Activated T-cell treated with anti-CD3 and anti-CD28 coated beads, Interleukin-2, amount 50 U/mL, for 1 hour (primary cell): ENCODE results near the gene CDC23.
A peak's percentile ranks its signal among the peaks of the same experiment; 100 is the strongest.
"Not testable (repeated sequence)": the region's sequence is repeated elsewhere in the genome, so short reads cannot be mapped to it uniquely, and the experiment has no call there.

Source experiments
- DNase-seq: peaks from one replicate; pipeline ENCODE4 v3.0.0-alpha.2; 2020

CDC23 gene, protein sequence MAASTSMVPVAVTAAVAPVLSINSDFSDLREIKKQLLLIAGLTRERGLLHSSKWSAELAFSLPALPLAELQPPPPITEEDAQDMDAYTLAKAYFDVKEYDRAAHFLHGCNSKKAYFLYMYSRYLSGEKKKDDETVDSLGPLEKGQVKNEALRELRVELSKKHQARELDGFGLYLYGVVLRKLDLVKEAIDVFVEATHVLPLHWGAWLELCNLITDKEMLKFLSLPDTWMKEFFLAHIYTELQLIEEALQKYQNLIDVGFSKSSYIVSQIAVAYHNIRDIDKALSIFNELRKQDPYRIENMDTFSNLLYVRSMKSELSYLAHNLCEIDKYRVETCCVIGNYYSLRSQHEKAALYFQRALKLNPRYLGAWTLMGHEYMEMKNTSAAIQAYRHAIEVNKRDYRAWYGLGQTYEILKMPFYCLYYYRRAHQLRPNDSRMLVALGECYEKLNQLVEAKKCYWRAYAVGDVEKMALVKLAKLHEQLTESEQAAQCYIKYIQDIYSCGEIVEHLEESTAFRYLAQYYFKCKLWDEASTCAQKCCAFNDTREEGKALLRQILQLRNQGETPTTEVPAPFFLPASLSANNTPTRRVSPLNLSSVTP

DNA sequence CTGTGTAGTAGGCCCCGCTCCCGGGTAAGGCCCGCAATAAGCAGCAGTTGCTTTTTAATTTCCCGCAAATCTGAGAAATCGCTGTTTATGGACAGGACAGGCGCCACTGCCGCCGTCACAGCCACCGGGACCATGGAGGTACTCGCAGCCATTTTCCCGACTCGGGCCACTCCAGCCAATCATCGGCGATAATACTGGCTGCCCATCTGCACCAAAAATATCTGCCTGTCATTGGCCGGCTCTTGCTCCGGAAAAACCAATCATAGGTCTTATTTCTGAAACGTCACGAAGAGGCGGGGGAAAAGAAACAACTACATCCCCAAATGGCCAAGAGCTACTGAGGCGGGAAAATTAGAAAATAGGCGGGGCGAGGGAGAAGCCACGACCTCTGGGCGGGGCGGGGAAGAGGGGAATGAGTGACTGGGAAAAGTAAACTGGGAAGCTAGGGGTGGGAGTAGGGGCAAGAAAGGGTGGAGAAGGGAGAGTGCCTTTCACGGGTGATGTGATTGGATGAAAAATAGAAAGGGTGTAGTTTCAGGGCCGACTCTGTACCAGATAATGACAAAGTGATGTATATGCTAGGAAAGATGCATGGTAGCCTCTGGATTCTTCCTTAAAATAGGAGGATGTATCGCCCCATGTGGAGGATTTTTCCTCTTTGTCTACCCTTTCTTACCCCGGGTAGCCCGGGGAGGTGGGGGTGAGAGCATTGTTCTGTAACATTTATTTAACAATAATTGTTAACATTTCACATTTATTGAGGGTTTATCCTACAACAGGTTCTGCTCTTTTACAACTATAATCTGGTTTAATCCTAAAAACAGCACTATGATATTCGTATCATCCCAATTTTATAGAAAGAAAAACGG, at the start of gene CDC23:
TSS of gene CDC23 (minus strand) at position 163 of the 869 bp plus-strand sequence. CDS start at position 152, 11 bp downstream.
- DNase-seq, result peak; percentile 82

DNA sequence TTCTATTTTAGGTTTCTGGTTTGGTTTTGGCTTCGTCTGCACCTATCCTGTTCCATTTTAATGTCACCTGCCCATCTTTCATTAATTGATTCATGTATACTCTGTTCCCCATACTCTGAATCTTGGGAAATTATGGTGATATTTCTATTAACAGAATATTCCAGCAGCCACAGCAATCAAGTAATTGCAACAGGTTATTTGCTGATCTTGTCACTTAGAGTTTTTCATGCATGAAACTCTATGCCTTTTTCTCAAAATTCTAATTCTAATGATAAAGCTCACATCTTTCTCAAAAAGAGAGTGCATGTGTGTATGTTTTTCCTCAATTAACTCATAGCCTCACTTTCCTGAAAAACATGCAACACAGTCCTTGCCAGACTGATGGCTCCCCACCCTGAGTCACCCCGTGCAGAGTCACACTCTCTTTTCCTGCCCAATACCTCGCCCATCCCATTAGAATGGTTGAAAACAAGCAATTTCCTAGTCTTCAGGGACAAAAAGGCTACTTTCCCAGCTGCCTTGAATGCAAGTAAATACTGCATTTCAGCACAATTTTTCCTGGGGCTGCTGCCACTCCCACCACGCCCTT, 45.7 kb upstream of the CDC23 start:
- DNase-seq, result no peak

DNA sequence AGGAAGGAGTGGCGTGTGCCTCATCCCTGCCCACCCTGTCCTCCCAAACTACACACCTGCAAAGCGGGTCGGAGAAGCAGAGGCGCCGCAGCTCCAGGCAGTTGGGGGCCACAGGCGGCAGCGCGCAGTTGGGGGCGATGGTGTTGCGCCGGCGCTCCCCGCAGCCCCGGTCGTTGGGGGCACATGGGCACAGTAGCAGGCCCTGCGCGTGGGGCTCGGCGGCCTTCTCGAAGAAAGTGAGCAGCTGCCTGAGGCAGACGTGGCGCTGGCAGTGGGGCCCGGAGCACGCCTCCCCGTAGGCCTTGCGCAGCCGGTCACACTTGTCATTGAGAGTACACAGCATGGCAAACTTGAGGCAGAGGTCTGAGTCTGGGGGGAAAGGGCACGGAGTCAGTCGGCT, 44.5 kb upstream of the CDC23 start:
- no peak for DNase-seq

DNA sequence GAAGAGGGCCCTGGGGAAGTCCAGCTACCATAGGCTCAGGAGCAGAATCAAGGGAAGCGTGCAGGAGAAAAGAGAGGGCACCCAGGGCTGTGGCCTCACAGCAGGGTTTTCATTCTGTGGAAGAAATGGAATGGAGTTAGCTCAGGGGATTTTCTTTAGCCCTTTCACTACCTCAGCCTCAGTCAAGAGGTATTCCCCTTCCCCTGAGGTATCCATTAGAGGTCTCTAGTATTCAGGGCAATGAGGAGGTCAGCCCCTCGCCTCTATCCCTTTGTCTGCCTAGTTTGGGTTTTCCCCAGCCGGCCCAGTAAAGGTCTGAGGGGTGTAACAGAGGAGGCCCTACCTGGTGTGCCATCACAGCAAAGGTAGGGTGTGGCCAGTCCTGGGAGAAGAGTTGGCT, 39.8 kb upstream of the CDC23 start:
- DNase-seq, result no peak

DNA sequence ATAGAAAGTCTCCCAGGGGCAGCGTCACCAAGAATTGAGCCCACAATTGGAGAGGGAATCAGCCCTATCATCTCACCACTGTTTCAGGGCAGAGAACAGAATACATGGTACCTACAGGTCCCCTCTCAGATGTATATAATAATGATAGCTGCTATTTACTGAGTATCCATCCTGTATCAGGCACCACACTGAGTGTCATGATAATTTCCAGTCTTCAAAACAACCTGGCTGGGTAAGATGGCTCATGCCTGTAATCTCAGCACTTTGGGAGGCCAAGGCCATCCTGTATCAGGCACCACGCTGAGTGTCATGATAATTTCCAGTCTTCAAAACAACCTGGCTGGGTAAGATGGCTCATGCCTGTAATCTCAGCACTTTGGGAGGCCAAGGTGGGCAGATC, 34.7 kb upstream of the CDC23 start:
- not testable (repeated sequence) for DNase-seq

DNA sequence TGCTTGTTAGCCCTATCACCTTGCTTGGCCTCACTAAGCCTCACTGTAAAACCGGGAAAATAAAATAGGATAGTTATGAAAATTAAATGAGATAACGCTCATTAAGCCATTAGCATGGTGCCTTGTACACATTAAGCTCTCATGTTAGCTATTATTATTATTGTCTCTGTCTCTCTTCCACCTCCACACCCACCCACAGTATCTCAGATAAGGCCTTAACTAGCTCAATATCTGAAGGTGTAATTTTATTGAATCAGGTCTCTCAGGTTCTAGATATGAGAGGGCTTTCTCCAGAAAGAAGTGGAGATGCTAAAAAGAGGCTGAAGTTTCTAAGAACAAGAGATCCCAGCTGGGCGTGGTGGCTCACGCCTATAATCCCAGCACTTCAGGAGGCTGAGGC, 33.7 kb upstream of the CDC23 start:
- no peak for DNase-seq

- DNase-seq, result no peak
Observed at GRCh38 chr5:138246334-138246733, 33.2 kb upstream of the CDC23 start.

DNA sequence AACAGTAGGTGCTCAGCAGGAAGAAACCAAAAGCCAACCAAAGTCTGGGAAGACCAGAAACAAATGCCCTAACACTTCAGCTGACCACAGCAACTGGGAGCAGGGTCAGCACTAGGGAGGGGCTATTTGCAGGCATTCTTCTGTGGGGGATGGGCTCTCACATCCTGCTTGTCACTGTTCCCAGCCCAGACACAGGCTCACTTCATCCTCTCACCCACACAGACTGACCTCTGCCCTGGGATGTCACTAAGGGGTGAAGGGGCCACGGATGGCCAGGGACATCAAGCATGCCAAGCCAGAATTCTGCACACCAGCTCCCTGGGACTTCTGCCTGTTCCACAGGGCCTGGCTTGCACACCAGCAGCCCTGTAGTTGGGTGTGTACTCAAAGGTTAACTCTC, 32.6 kb upstream of the CDC23 start:
- no peak for DNase-seq

DNA sequence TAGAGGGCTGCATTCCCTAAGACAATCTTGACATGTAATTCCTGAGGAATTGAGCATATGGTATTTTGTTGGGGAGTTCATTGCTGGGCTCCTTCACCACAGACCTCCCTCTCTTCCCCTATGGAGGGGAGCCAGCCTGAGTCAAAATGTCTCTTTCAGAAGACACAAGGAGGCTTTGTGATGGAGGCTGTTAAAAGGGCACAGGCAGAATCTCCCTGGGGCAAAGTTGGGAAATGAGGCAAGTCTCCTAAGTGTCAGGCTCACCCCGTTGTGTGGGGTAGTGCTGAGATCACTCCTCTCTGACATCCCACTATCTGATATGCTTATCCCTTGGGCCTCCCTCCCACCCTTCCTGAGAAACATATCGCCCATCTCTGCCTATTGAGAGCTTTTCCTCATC, 30.7 kb upstream of the CDC23 start:
- no peak for DNase-seq

DNA sequence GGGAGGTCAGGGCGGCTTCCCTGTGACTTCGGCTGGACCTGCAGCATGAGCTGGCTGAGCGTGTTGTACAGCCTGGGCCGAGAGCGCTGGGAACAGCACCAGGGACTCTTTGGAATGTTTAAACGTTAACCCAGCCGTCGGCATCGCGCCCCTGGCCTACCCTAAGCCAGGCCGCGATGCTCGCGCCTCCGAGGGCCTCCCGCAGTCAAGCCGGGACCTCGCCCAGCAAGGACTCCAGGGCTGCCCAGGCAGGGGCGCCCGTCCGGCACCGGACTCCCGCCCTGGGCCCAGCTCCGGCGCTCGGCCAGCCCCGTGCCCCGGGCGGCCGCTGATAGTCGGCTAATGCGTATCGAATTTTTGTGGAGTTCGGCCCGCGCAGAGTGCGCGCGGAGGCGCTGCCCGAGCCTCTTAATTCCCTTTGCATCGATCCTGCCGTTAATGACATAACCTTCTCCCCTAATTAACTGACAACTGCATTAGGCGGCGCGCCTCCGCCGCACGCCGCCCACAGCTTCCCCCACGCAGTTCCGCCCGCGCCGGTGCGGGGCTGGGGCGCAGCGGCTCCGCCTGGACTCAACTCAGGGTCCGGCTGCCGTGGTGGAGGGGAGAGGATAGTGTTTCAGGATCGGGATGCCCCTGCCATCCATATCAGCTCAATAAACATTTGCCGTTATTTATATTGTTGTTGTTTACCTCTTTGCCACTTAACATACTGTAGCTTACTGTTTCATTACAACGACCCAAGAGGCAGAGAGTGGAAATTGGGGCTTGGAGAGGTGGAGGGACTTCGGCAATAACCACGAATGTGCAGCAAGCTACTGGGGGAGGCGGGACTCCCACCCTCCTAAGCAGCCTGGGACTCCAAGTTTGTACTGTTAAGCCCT, 28.8 kb upstream of the CDC23 start:
- DNase-seq, result peak; percentile 30

- no peak for DNase-seq
Observed at GRCh38 chr5:138240650-138241385, 27.7 kb upstream of the CDC23 start.

DNA sequence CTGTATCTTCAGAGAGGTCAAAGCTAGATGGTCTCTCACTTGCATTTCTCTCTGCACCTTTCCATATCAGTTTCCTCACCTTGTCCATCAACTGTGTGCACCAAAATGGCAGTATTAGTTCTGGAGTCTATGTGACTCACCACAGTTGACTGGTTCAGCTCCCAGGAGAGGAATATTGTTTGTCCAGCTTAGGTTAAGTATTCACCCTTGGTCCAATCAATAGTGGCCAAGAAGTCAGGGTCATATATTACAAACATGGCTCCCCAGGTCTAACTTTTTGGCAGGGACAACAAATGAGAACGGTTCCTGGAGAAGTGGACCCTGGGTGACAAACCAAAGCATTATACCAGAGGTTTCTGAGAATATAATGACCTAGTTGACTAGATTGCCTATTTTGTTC, 24.9 kb upstream of the CDC23 start:
- DNase-seq, result no peak

DNA sequence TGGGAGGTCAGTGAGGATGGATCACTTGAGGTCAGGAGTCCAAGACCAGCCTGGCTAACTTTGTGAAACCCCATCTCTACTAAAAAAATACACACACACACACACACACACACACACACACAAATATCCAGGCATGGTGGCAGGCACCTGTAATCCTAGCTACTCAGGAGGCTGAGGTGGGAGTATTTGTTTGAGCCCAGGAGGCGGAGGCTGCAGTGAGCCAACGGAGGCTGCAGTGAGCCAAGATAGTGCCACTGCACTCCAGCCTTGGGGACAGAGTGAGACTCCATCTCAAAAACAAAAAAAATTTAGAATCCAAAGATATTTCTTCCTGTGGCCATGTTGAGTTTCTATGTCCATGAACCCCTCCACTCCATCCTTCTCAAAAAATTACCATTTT, 21.5 kb upstream of the CDC23 start:
- DNase-seq, result no peak

DNA sequence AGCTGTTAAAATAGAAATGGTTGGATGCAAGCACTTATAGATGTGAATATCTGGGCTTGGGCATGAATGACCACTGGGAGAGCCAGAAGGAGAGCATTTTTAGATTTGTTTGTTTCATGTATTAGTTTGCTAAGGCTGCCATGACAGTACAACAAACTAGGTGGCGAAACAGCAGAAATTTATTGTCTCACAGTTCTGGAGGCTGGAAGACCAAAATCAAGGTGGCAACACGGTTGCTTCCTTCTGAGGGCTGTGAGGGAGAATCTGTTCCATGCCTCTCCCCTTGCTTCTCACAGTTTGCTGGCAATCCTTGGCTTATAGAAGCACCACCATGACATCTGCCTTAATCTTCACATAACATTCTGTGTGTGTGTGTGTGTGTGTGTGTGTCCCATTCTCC, 20.2 kb upstream of the CDC23 start:
- no peak for DNase-seq

DNA sequence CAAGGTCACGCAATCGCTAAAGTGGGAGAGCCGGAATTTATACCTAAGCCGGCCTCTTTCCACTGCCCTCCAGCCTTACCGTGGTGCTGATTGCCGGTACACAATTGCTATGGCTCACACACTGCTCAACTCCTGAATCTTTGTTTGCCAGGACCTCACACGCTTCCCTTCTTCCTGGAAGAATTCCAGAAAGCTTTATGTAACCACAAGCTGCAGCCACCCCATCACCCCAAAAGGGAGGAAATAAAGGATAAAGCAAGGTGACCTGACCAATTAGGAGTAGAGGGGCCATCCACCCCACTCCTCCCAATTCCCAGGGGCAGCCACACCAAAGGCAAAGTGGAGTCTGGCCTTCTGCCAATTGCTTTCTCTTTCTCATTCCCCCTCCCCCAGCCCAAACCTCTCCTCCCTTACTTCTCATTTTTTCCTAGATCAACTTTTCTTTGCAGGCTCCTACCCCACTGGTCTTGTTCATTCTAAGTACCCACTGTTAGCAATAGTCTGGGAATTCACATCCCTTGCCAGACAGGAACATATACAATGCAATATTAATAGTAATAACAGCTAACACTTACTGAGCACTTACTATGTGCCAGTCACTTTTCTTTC, 18.0 kb upstream of the CDC23 start:
- no peak for DNase-seq

DNA sequence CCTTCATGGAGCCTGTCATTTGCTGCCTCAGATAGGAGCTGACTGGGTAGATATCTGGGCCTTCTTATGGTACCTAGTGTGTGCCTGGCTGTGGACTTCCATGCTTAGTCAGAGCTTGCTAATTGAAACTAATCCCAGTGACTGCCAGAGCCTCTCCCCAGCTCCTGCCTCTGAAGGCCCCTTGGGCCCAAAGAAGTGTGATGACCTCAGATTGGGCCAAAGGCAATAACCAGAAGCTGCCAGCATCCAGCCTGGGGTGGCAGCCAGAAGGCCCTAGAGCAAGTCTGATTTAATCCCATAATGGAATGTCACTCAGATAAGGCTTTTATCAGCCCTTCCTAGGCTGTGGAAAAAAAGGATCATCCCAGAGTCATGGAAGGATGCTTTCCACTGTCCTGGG, 17.1 kb upstream of the CDC23 start:
- DNase-seq, result no peak

- no peak for DNase-seq
Observed at GRCh38 chr5:138229387-138229786, 16.3 kb upstream of the CDC23 start.

DNA sequence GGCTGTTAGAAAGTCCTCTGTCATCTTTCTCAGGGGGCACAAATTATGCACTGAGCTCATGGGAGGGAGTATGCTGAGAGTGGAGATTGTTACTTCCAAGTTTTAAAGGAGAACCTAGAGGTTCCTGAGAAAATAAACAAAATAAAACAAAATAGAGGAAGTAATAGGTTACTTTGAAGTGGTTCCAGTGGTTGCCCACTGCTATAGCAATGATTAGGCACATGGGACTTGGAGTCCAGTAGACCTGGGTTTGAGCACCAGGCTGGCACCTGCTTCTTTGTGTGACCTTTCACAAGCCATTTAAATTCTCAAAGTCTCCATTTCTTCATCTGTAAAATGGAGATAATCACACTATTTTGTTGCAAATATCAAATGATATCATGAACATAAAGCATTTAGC, 13.8 kb upstream of the CDC23 start:
- no peak for DNase-seq

- no peak for DNase-seq
Observed at GRCh38 chr5:138224712-138225111, 11.6 kb upstream of the CDC23 start.

GRCh38 chr5:138223532-138223931, 10.4 kb upstream of the CDC23 start:
- no peak for DNase-seq

DNA sequence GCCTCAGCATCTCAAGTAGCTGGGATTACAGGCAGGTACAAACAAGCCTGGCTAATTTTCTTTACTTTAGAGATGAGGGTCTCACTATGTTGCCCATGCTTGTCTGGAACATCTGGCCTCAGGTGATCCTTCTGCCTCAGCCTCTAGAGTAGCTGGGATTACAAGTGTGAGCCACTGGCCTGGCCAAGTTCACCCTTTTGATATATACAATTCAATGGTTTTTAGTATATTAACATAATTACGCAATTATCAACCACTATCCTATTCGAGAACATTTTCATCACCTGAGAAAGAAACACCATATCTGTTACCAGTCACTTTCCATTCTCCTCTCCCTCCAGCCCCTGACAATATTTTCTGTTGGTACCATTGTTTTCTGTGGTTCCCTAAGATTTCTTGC, 3.7 kb upstream of the CDC23 start:
- no peak for DNase-seq
